Mucosa of descending colon (tissue), 3 donors: ENCODE results near the gene PLCG2. TPM values are rescaled to one million over a fixed set of nuclear protein-coding genes. Genes with fewer than 3 reads are reported as not detected.
A peak's percentile ranks its signal among the peaks of the same experiment; 100 is the strongest.
"Not testable (repeated sequence)": the region's sequence is repeated elsewhere in the genome, so short reads cannot be mapped to it uniquely, and the experiment has no call there.

Experiments
- ATAC-seq: fragments of 200-7000 bp; cut with Tn5 transposase; one replicate; pipeline ENCODE4 v1.9.1; 2020; ENCODE audit warnings: mild to moderate bottlenecking, moderate library complexity
- DNase-seq, 3 donors: peaks; one replicate each; pipeline ENCODE4 v3.0.0-alpha.2; 2020
- H3K36me3 ChIP-seq: fragments of 200-600 bp; one replicate; pipeline ENCODE4 v1.8.0; 2021; ENCODE audit warnings: low read depth, mild to moderate bottlenecking
- H3K4me1 ChIP-seq: fragments of 200-600 bp; one replicate; pipeline ENCODE4 v1.8.0; 2021; ENCODE audit warnings: low read depth, mild to moderate bottlenecking
- H3K4me3 ChIP-seq: fragments of 200-600 bp; one replicate; pipeline ENCODE4 v1.8.0; 2021; ENCODE audit warnings: mild to moderate bottlenecking
- H3K9me3 ChIP-seq: fragments of 200-600 bp; one replicate; pipeline ENCODE4 v1.8.0; 2021; ENCODE audit warnings: mild to moderate bottlenecking
- intact Hi-C, 2 donors: fragments of 100-400 bp; cut with DNase I in 1 of 2; cut with micrococcal nuclease in 1 of 2; formaldehyde crosslinking; loops; one replicate each; pipeline versions ENCODE4 v1.11.0 to v1.11.1; 2022; cut with DNase I, micrococcal nuclease
- total RNA-seq, 3 donors: library from RNA; stranded (reverse); fragmentation: NEBNext Ultra II Directional in 2 of 3; extraction: Animal tissue kit (Norgen Biotek cat#: 25700) in 2 of 3; gene quantifications; one replicate each; pipeline versions ENCODE4 v1.2.1 to v1.2.4, GENCODE V29; 2021 to 2023
- TF ChIP-seq, protein P1 (sequence below): fragments of 200-600 bp; IDR thresholded peaks from one replicate; pipeline ENCODE4 v1.8.0; 2022; ENCODE audit warnings: antibody characterized with exemption, mild to moderate bottlenecking
- donor health status: DM: no; HTN: no; CAD: no; lungs with moderate emphysema.
- donor health status: DM: no; HTN: no; CAD: no.
- donor health status: DM: no; HTN: yes; CAD: no.

Gene PLCG2
- total RNA-seq, 3 donors from 2014 or later = 14.7 to 19.5 (median 15.0) TPM

DNA sequence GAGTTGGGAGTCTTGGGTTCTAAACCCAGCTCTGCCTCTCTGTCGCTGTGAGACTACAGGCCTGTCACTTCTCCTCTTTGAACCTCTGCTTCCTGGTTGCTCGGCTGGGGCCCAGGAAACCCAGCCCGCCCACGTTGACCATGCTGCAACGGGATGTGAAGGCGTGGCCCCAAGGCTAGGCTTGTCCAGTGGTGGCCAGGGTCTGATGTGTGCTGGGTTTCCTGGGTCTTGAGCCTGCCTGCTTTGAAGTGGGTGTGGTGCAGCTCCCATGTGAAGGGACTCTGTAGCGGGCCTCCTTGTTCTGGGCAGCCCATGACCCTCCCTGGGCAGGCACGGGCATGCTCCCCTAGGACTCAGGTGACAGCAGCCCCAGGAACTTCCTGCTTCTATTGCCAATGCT is 149.9 kb downstream of the PLCG2 start:
- Histone ChIP-seq H3K36me3 (no peaks in the 10 kb centered on the region), H3K4me1 (no peaks in the 10 kb centered on the region), H3K9me3 (no peaks in the 10 kb centered on the region), H3K4me3 (no peak overlapping the region)
- peak in 1 of 3 donors; percentile 17 for DNase-seq
- TF ChIP-seq, protein P1, sequence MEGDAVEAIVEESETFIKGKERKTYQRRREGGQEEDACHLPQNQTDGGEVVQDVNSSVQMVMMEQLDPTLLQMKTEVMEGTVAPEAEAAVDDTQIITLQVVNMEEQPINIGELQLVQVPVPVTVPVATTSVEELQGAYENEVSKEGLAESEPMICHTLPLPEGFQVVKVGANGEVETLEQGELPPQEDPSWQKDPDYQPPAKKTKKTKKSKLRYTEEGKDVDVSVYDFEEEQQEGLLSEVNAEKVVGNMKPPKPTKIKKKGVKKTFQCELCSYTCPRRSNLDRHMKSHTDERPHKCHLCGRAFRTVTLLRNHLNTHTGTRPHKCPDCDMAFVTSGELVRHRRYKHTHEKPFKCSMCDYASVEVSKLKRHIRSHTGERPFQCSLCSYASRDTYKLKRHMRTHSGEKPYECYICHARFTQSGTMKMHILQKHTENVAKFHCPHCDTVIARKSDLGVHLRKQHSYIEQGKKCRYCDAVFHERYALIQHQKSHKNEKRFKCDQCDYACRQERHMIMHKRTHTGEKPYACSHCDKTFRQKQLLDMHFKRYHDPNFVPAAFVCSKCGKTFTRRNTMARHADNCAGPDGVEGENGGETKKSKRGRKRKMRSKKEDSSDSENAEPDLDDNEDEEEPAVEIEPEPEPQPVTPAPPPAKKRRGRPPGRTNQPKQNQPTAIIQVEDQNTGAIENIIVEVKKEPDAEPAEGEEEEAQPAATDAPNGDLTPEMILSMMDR = no peak
- ATAC-seq = peak; percentile 44
- intact Hi-C loops = no loop called here

DNA sequence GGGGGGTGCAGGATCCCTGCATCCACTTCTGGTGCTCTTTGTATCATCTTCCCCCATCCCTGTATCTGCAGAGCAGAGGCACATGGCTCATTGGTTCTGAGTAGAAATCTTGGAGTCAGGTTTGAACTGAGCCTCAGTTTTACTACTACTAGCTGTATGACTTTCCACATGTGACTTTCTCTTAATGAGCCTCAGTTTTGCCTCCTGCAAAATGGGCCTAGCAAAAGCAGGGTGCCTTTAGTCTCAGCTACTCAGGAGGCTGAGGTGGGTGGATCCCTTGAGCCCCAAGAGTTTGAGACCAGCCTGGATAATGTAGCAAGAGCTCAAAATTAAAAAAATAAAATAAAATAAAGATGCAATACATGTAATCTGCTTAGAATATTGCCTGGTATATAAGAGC is 150.8 kb downstream of the PLCG2 start:
- DNase-seq = no peak
- TF ChIP-seq, protein P1 = no peak
- no peaks in the 10 kb centered on the region for H3K4me1 ChIP-seq
- H3K36me3 ChIP-seq = no peaks in the 10 kb centered on the region
- no peaks in the 10 kb centered on the region for H3K9me3 ChIP-seq
- H3K4me3 ChIP-seq = no peak overlapping the region
- no peak for ATAC-seq
- intact Hi-C loops = no loop called here

DNA sequence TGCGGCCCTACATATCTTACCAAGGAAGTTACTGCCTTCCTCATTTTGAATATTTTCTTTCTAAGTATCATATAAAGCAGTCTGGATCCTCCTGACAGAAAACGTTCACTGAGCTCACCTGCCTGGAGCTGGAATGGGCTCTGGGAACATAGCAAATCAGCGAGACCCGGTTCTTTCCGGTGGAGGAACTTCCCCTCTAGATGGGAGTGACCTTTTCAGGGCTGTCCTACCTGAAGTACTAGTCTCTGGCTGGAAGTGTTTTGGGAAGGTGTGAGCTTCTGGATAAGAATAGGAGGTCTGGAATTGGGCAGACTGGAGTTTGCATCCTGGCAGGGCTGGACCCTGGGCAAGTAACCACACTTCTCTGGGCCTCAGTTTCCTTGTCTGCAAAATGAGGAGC is 152.8 kb downstream of the PLCG2 start:
- Histone ChIP-seq H3K9me3 (no peaks in the 10 kb centered on the region), H3K36me3 (no peaks in the 10 kb centered on the region), H3K4me3 (no peak overlapping the region), H3K4me1 (no peaks in the 10 kb centered on the region)
- TF ChIP-seq, protein P1 = no peak
- intact Hi-C loops = no loop called here
- ATAC-seq (no peak), DNase-seq (no peak)

DNA sequence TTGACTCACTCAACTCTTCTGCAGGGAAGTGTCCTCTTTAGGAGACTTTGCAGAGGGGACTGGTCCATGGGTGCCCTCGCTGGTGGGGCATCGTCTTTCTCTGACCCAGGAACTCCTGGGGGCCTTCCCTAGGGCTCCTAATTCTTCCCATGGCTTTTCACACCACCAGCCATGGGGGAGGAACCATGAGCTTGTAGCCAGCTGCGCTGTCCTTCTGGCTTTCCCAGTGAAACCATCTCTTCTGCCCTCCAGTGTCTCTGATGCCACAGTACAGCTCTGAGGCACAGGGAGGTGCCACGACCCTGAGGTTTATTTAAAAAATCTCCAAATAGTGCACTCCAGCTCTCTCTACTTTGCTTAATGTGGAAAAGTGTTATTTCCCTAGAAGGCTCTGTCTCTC is 153.6 kb downstream of the PLCG2 start:
- Histone ChIP-seq H3K4me1 (no peaks in the 10 kb centered on the region), H3K9me3 (no peaks in the 10 kb centered on the region), H3K4me3 (no peak overlapping the region), H3K36me3 (no peaks in the 10 kb centered on the region)
- DNase-seq = no peak
- intact Hi-C loops = no loop called here
- no peak for ATAC-seq
- TF ChIP-seq, protein P1 = no peak

DNA sequence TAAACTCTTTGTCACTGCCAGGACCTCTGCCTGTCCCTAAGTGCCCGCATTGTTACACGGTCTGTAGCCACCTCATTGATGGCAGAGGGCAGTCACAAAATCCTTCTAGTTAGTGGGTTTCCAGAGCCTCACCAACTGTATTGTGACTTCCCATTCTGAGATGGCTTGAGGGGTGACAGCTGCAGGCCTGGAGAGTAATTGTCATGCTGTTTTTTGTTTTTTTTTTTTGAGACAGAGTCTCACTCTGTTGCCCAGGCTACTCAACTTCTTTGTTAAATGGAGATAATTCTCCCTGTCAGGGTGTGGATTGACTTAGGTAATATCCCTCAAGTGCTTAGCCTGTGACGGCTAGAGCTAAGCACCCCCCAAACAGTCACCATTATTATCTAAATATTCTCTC is 154.3 kb downstream of the PLCG2 start:
- Histone ChIP-seq H3K4me3 (no peak overlapping the region), H3K4me1 (no peaks in the 10 kb centered on the region), H3K36me3 (no peaks in the 10 kb centered on the region), H3K9me3 (no peaks in the 10 kb centered on the region)
- ATAC-seq (no peak), DNase-seq (no peak)
- intact Hi-C loops = no loop called here
- TF ChIP-seq, protein P1 = no peak

DNA sequence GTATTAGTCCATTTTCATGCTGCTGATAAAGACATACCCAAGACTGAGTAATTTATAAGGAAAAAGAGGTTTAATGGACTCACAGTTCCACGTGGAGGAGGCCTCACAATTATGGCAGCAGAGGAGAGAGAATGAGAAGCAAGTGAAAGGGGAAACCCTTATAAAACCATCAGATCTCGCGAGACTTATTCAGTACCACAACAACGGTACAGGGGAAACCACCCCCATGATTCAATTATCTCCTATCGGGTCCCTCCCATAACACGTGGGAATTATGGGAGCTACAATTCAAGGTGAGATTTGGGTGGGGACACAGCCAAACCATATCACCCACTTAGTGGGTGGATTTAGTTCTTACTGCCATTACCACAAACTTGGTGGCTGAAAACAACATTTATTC is 155.6 kb downstream of the PLCG2 start:
- H3K9me3 ChIP-seq, ATAC-seq, H3K36me3 ChIP-seq, DNase-seq, intact Hi-C loops, H3K4me3 ChIP-seq, H3K4me1 ChIP-seq: not testable (repeated sequence)
